ENCODE data around the gene UNG. TPM values are rescaled to one million over a fixed set of nuclear protein-coding genes. Genes with fewer than 3 reads are reported as not detected.

Gene UNG
- total and polyA plus RNA-seq, 2 experiments from 2014 or later: 90.5 to 209 TPM

- TF ChIP-seq ZNF462 (CRISPR knock-in tag; IDR thresholded peaks at IDR 0.05) (no peak), JUNB (IDR thresholded peaks at IDR 0.05; ENCODE audit: unreplicated experiment) (no peak), EZH2 (IDR thresholded peaks at IDR 0.05; ENCODE audit: low read depth, unreplicated experiment) (no peak), STAT1 (IDR thresholded peaks at IDR 0.05; ENCODE audit: unreplicated experiment) (no peak), CREB1 (CRISPR knock-in tag; IDR thresholded peaks at IDR 0.05; ENCODE audit: low read depth) (no peak)
Observed at GRCh38 chr12:109069307-109070271, 27.8 kb upstream of the UNG start (continued).

DNA sequence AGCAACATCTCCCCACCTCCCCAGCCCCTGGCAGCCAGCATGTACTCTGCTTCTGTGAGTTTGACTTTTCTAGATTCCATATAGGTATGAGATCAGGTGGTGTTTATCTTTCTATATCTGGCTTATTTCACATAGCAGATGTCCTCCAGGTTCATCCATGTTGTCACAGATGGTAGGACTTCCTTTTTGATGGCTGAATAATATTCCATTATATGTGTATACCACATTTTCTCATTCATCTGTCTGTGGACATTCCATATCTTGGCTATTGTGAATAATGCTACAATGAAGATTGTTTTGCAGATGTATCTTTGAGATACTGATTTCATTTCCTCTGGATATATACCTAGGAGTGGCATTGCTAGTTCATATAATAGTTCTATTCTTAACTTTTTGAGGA, 22.5 kb upstream of the UNG start:
- Mint-ChIP-seq H3K9me3 (peaks cover 3% of the 10 kb centered on the region; the same call in 2 of the 3 replicates), H3K27ac (no peak overlapping the region), H3K4me3 (no peak overlapping the region), H3K27me3 (ENCODE audit: insufficient read depth, low read depth, poor library complexity) (no peaks in the 10 kb centered on the region), H3K4me1 (peaks cover 11% of the 10 kb centered on the region), H3K36me3 (ENCODE audit: low read depth) (peaks cover 18% of the 10 kb centered on the region; the same call in 2 of the 3 replicates)
- H3K4me3 ChIP-seq: no peak overlapping the region
- ATAC-seq: no peak
- no peaks in the 10 kb centered on the region for H3F3A ChIP-seq (replicated peaks; ENCODE audit: low read depth)
- peaks cover 6% of the 10 kb centered on the region; the same call in 1 of the 2 replicates for H3K36me3 ChIP-seq (ENCODE audit: insufficient read depth)
- H3K9me2 ChIP-seq (ENCODE audit: insufficient read depth): no peaks in the 10 kb centered on the region
- H3K27me3 ChIP-seq (ENCODE audit: insufficient read depth): no peaks in the 10 kb centered on the region
- TF ChIP-seq POLR2AphosphoS5 (IDR thresholded peaks at IDR 0.05; ENCODE audit: low read depth) (no peak), REST (IDR thresholded peaks at IDR 0.05; ENCODE audit: unreplicated experiment) (no peak), ZNF331 (CRISPR knock-in tag; IDR thresholded peaks at IDR 0.05; ENCODE audit: low read depth) (no peak), ZNF114 (CRISPR knock-in tag; IDR thresholded peaks at IDR 0.05) (no peak)
- H4K20me1 ChIP-seq (replicated peaks; ENCODE audit: insufficient read depth): no peaks in the 10 kb centered on the region; the same call in 1 of the 2 replicates
- H3K79me2 ChIP-seq (replicated peaks; ENCODE audit: insufficient read depth): no peaks in the 10 kb centered on the region
- no peaks in the 10 kb centered on the region; the same call in 1 of the 2 replicates for H3K4me1 ChIP-seq (ENCODE audit: insufficient read depth)
- no peak overlapping the region for H2AFZ ChIP-seq
- H3K27ac ChIP-seq (ENCODE audit: low read depth): no peak overlapping the region
- DNase-seq (ENCODE audit: low spot score): no peak
- no peak overlapping the region for H3K4me2 ChIP-seq
